GM06990 (cell line): ENCODE measurements around the gene SEMA3E.

Source experiments
- DNase-seq: peaks from one replicate; pipeline ENCODE4 v3.0.0-alpha.2; 2011; ENCODE audit not compliant: insufficient read length; ENCODE audit errors: extremely low read depth
- H3K27me3 ChIP-seq: replicated peaks from 2 replicates; pipeline ENCODE4 v1.6.0; 2011; ENCODE audit warnings: low read length; ENCODE audit not compliant: control insufficient read depth, insufficient read depth
- H3K36me3 ChIP-seq: 2 replicates; pipeline ENCODE4 v1.5.1; 2011; ENCODE audit warnings: low read length; ENCODE audit not compliant: control insufficient read depth, insufficient read depth
- H3K4me3 ChIP-seq: replicated peaks from 2 replicates; pipeline ENCODE4 v1.5.1; 2011; ENCODE audit warnings: low read depth, mild to moderate bottlenecking, control low read depth, low read length
- CTCF ChIP-seq: IDR thresholded peaks from 2 replicates; pipeline ENCODE4 v1.5.1; 2011; ENCODE audit warnings: low read length, control low read depth, mild to moderate bottlenecking, inconsistent platforms; ENCODE audit not compliant: insufficient read depth, poor library complexity, severe bottlenecking

SEMA3E gene

GRCh38 chr7:83610649-83611304 lies 38.2 kb downstream of the SEMA3E start:
- Histone ChIP-seq H3K27me3 (no peaks in the 10 kb centered on the region), H3K36me3 (no peaks in the 10 kb centered on the region), H3K4me3 (no peak overlapping the region)
- no peak for TF ChIP-seq CTCF
- DNase-seq, result no peak

- DNase-seq, result no peak
- Histone ChIP-seq H3K27me3 (no peaks in the 10 kb centered on the region), H3K36me3 (no peaks in the 10 kb centered on the region), H3K4me3 (no peak overlapping the region)
- TF ChIP-seq CTCF, result no peak
Observed at GRCh38 chr7:83608716-83609115, 40.2 kb downstream of the SEMA3E start.

- Histone ChIP-seq H3K36me3 (no peaks in the 10 kb centered on the region), H3K4me3 (no peak overlapping the region), H3K27me3 (no peaks in the 10 kb centered on the region)
- TF ChIP-seq CTCF, result no peak
- no peak for DNase-seq
Observed at GRCh38 chr7:83603649-83604048, 45.3 kb downstream of the SEMA3E start.

- H3K36me3 ChIP-seq, result no peaks in the 10 kb centered on the region
- H3K4me3 ChIP-seq, result no peak overlapping the region
- no peak for DNase-seq
- H3K27me3 ChIP-seq, result no peaks in the 10 kb centered on the region
- no peak for TF ChIP-seq CTCF
Observed at GRCh38 chr7:83599131-83599530, 49.8 kb downstream of the SEMA3E start.

- no peak for DNase-seq
- no peak for TF ChIP-seq CTCF
- H3K4me3 ChIP-seq, result no peak overlapping the region
Observed at GRCh38 chr7:83593921-83594475, 54.9 kb downstream of the SEMA3E start.

More at GRCh38 chr7:83593921-83594475, 54.9 kb downstream of the SEMA3E start:
- H3K36me3 ChIP-seq, result no peaks in the 10 kb centered on the region
- no peaks in the 10 kb centered on the region for H3K27me3 ChIP-seq
